ENCODE results near the gene NABP2.
A peak's percentile ranks its signal among the peaks of the same experiment; 100 is the strongest.

The NABP2 gene

GRCh38 chr12:56222531-56222895 is 1.6 kb upstream of the NABP2 start:
- no peak for TF ChIP-seq CTCF (conservative IDR thresholded peaks at IDR 0.05; ENCODE audit: low read length)
- peak overlapping the region; percentile 97 for H3K4me3 ChIP-seq (ENCODE audit: low read length)
- DNase-seq (ENCODE audit: low read depth), result no peak

GRCh38 chr12:56223571-56224101 is 506 bp upstream of the NABP2 start:
- H3K4me3 ChIP-seq (ENCODE audit: low read length), result peak overlapping the region; percentile 48
- no peak for TF ChIP-seq CTCF (conservative IDR thresholded peaks at IDR 0.05; ENCODE audit: low read length)
- DNase-seq (ENCODE audit: low read depth), result no peak

GRCh38 chr12:56224954-56225353 is 812 bp downstream of the NABP2 start:
- no peak for DNase-seq (ENCODE audit: low read depth)

GRCh38 chr12:56229082-56229481 is 4.9 kb downstream of the NABP2 start:
- no peak for TF ChIP-seq CTCF (conservative IDR thresholded peaks at IDR 0.05; ENCODE audit: low read length)
- DNase-seq (ENCODE audit: low read depth), result no peak
- H3K4me3 ChIP-seq (ENCODE audit: low read length), result no peak overlapping the region

More at GRCh38 chr12:56224954-56225353, 812 bp downstream of the NABP2 start:
- TF ChIP-seq CTCF (conservative IDR thresholded peaks at IDR 0.05; ENCODE audit: low read length), result no peak
- peak overlapping the region; percentile 78 for H3K4me3 ChIP-seq (ENCODE audit: low read length)

- no peak for TF ChIP-seq CTCF (conservative IDR thresholded peaks at IDR 0.05; ENCODE audit: low read length)
- DNase-seq (ENCODE audit: low read depth), result no peak
- no peak within 1 kb of the TSS for H3K4me3 ChIP-seq (ENCODE audit: low read length)
These were observed 5.8 kb downstream of the NABP2 start, which contains the start of gene SLC39A5 for GRCh38 chr12:56229916-56230431. TSS of gene SLC39A5 (plus strand) at chr12:56230051. CDS start at chr12:56231275, 1,224 bp downstream.

DNA sequence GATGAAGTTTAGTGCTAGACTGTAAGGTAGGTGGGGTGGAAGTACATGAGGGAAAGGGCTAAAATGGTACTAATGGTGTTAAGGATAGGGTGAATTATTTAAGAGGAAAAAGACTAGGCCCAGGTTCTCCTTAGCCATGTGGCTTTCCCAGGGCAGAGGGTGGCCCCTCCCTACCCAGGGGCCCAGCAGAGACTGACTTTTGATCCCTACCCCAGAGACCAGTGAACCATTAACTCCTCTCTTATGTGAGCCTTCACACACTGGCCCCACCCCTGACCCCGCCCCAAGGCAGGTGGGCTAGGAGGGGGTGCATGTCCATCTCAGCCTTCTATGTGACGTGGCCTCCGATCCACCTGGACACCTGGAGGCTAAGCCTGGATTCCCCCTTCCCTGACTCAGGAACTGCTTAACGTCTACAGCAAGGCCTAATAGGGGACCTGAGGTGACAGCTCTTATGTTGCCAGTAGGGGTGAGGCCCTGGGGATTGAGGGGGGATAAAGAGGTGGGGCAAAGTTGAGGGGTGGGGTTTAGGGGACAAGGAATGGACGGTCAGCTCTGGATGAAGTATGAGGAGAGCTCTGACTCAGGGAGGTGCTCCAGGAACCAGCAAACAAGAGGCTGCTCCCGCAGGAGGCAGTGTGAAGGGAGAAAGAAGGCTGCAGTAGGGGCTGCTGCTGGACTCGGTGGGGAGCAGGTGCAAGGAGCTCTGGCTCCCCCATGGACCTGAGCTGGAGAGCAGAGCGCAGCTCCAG is 6.5 kb downstream of the NABP2 start:
- no peak for DNase-seq (ENCODE audit: low read depth)
- no peak for TF ChIP-seq CTCF (conservative IDR thresholded peaks at IDR 0.05; ENCODE audit: low read length)
- H3K4me3 ChIP-seq (ENCODE audit: low read length), result no peak overlapping the region

- no peak for TF ChIP-seq CTCF (conservative IDR thresholded peaks at IDR 0.05; ENCODE audit: low read length)
- no peak for DNase-seq (ENCODE audit: low read depth)
- H3K4me3 ChIP-seq (ENCODE audit: low read length), result no peak overlapping the region
These were observed 7.0 kb downstream of the NABP2 start for GRCh38 chr12:56231184-56231582.

All from AG10803 (cell line).